ENCODE results near the gene TRIP4.

- TF ChIP-seq POLR2A (IDR thresholded peaks at IDR 0.05; ENCODE audit: low read length) (no peak), RFX5 (IDR thresholded peaks at IDR 0.05) (no peak)
Observed at GRCh38 chr15:64476550-64476949, 88.9 kb downstream of the TRIP4 start.
